HG03095 (cell line): Measurements from ENCODE around the gene CRHR2.
A peak's percentile ranks its signal among the peaks of the same experiment; 100 is the strongest.

Experiments
- ATAC-seq: cut with Tn5 transposase; IDR thresholded peaks from one replicate; pipeline ENCODE4 v1.9.1; 2021; ENCODE audit warnings: moderate library complexity; ENCODE audit not compliant: unreplicated experiment

The CRHR2 gene

DNA sequence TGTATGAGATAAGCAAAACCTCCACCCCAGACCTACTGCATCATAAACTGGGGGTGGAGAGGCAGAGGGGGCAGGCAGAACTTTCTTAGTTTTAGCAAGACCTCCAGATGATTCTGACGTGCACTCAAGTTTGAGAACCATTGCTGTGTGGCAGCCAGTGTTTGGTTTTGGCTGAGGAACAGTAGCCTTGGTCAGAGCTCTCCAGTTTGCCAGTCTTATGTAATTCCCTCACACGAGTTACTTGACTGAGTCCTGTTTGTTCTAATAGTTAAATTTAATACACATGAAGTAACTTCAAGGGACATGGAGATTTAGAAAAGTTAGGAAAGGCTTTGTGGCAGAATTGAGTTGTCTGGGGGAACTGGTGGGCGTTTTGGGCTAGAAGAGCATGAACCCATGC lies 49.0 kb downstream of the CRHR2 start:
- ATAC-seq = no peak

- ATAC-seq = peak; percentile 51
Observed at GRCh38 chr7:30630986-30631385, 51.3 kb downstream of the CRHR2 start.

GRCh38 chr7:30627026-30627425 lies 55.2 kb downstream of the CRHR2 start:
- no peak for ATAC-seq

DNA sequence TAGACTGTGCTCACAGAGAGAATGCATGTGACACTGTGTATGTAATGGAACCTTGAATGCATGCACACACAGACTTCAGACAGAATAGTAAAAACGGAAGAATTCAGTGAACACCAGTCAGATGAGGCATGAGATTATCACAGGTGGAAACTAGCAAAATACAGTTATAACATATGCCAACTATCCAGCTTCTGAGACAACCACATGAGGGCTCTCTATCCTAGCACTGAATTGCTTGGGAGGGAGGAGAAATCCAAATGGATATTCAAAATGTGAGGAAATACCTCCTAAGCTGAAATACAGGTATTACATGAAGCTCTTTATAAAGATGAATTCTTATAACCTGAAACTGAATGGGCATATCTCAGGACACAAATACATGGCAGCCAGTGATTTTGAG lies 57.0 kb downstream of the CRHR2 start:
- no peak for ATAC-seq

GRCh38 chr7:30618961-30619360 lies 63.3 kb downstream of the CRHR2 start:
- ATAC-seq = no peak

GRCh38 chr7:30618080-30618676 lies 64.1 kb downstream of the CRHR2 start:
- ATAC-seq = no peak

GRCh38 chr7:30617359-30617758 lies 64.9 kb downstream of the CRHR2 start:
- no peak for ATAC-seq

- ATAC-seq = no peak
Observed at GRCh38 chr7:30616318-30616717, 65.9 kb downstream of the CRHR2 start.

- no peak for ATAC-seq
Observed at GRCh38 chr7:30613366-30614325, 68.6 kb downstream of the CRHR2 start.

- ATAC-seq = no peak
Observed at GRCh38 chr7:30612658-30613265, 69.5 kb downstream of the CRHR2 start.

DNA sequence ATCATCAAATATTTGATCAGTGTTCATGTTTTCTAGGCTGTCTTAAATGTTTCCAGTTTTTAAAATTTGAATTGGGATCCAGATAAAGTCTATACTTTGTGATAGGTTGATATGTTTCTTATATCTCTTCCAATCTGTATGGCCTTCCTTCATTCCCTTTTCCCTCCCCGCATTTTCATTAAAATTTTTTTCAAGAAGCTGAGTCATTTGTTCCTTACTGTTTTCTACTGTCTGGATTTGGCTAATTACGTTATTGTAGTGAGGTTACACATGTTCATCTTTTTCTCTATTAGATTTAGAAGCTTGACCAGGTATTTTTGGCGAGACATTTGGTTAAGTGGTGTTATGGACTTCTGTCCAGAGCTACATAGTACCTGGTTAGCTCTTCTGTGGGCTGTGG lies 76.4 kb downstream of the CRHR2 start:
- ATAC-seq = no peak

- no peak for ATAC-seq
Observed at GRCh38 chr7:30604901-30605300, 77.4 kb downstream of the CRHR2 start.
